Activated CD8-positive, alpha-beta T cell treated with anti-CD3 and anti-CD28 coated beads for 36 hours (primary cell): ENCODE results near the gene XAGE3. TPM values are rescaled to one million over a fixed set of nuclear protein-coding genes. Genes with fewer than 3 reads are reported as not detected.
"Not testable (repeated sequence)": the region's sequence is repeated elsewhere in the genome, so short reads cannot be mapped to it uniquely, and the experiment has no call there.

Source experiments
- ATAC-seq: fragments of 200-7000 bp; cut with Tn5 transposase; one replicate; pipeline ENCODE4 v1.10.0; 2021; ENCODE audit warnings: mild to moderate bottlenecking, moderate library complexity
- CTCF ChIA-PET: fragments of 350-600 bp; sonication (Branson Sonifier 250); formaldehyde crosslinking; loops from one replicate; lab custom pipeline; 2021; ENCODE audit warnings: antibody characterized with exemption; lab: Charles Lee
- POLR2A ChIA-PET: fragments of 350-600 bp; sonication (Branson Sonifier 250); formaldehyde crosslinking; loops from one replicate; lab custom pipeline; 2021; ENCODE audit warnings: antibody characterized with exemption; lab: Charles Lee
- DNase-seq: peaks from one replicate; pipeline ENCODE4 v3.0.0-alpha.2; 2020
- H3K27ac Mint-ChIP-seq: one replicate; pipeline ENCODE4 v1.8.0; 2021; ENCODE audit warnings: mild to moderate bottlenecking, mixed read lengths
- H3K27me3 Mint-ChIP-seq: one replicate; pipeline ENCODE4 v1.8.0; 2021; ENCODE audit warnings: mixed read lengths
- H3K36me3 Mint-ChIP-seq: one replicate; pipeline ENCODE4 v1.8.0; 2021; ENCODE audit warnings: low read depth, mixed read lengths
- H3K4me1 Mint-ChIP-seq: one replicate; pipeline ENCODE4 v1.8.0; 2021; ENCODE audit warnings: low read depth, mixed read lengths
- H3K4me3 Mint-ChIP-seq: one replicate; pipeline ENCODE4 v1.8.0; 2021; ENCODE audit warnings: mild to moderate bottlenecking, moderate library complexity, mixed read lengths
- H3K9me3 Mint-ChIP-seq: one replicate; pipeline ENCODE4 v1.8.0; 2021; ENCODE audit warnings: mixed read lengths
- intact Hi-C: fragments of 100-400 bp; cut with micrococcal nuclease; formaldehyde crosslinking; loops from one replicate; pipeline ENCODE4 v1.10.0; 2022
- total RNA-seq, 2 experiments: library from RNA; stranded (reverse); gene quantifications; one replicate each; pipeline ENCODE4 v1.2.3, GENCODE V29; 2021
- TF ChIP-seq, protein P1 (sequence below): fragments of 200-600 bp; IDR thresholded peaks from one replicate; pipeline ENCODE4 v1.8.0; 2022; ENCODE audit warnings: antibody characterized with exemption, mild to moderate bottlenecking

XAGE3 gene
- not detected for total RNA-seq

GRCh38 chrX:52867610-52868348, at the start of gene XAGE3:
TSS of gene XAGE3 (minus strand) at chrX:52868083. CDS start at chrX:52867133, 950 bp downstream.
- DNase-seq (no peak), ATAC-seq (no peak)
- intact Hi-C loops = no loop called here
- TF ChIP-seq, protein P1, sequence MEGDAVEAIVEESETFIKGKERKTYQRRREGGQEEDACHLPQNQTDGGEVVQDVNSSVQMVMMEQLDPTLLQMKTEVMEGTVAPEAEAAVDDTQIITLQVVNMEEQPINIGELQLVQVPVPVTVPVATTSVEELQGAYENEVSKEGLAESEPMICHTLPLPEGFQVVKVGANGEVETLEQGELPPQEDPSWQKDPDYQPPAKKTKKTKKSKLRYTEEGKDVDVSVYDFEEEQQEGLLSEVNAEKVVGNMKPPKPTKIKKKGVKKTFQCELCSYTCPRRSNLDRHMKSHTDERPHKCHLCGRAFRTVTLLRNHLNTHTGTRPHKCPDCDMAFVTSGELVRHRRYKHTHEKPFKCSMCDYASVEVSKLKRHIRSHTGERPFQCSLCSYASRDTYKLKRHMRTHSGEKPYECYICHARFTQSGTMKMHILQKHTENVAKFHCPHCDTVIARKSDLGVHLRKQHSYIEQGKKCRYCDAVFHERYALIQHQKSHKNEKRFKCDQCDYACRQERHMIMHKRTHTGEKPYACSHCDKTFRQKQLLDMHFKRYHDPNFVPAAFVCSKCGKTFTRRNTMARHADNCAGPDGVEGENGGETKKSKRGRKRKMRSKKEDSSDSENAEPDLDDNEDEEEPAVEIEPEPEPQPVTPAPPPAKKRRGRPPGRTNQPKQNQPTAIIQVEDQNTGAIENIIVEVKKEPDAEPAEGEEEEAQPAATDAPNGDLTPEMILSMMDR = no peak
- ChIA-PET CTCF (no interaction called here), POLR2A (no interaction called here)
- Mint-ChIP-seq H3K9me3 (no peaks in the 10 kb centered on the region), H3K27ac (no peak within 1 kb of the TSS), H3K27me3 (no peaks in the 10 kb centered on the region), H3K36me3 (no peaks in the 10 kb centered on the region), H3K4me1 (no peaks in the 10 kb centered on the region), H3K4me3 (no peak within 1 kb of the TSS)

DNA sequence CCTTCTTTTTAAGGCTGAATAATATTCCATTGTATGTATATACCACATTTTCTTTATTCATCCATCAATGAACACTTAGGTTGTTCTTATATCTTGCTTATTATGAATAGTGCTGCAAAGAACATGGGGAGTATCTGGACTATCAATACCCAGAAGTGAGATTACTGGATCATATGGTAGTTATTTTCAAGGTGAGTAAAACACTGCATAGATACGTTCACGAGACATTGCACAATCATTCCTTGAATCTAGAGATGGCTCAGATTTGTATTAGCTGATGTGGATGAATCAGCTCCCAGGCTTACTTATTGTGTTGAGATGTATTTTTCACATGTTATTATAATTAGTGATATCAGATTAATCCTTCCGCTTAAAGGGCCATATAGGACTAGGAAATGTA, 46.8 kb upstream of the XAGE3 start:
- intact Hi-C loops, H3K9me3 Mint-ChIP-seq, H3K27ac Mint-ChIP-seq, ATAC-seq, H3K4me3 Mint-ChIP-seq, POLR2A ChIA-PET, H3K27me3 Mint-ChIP-seq, CTCF ChIA-PET, DNase-seq, H3K4me1 Mint-ChIP-seq, H3K36me3 Mint-ChIP-seq: not testable (repeated sequence)

- CTCF ChIA-PET, ATAC-seq, H3K36me3 Mint-ChIP-seq, H3K9me3 Mint-ChIP-seq, H3K27me3 Mint-ChIP-seq, H3K4me1 Mint-ChIP-seq, DNase-seq, intact Hi-C loops, POLR2A ChIA-PET, H3K4me3 Mint-ChIP-seq, H3K27ac Mint-ChIP-seq: not testable (repeated sequence)
Observed at GRCh38 chrX:52913681-52914080, 45.8 kb upstream of the XAGE3 start.

DNA sequence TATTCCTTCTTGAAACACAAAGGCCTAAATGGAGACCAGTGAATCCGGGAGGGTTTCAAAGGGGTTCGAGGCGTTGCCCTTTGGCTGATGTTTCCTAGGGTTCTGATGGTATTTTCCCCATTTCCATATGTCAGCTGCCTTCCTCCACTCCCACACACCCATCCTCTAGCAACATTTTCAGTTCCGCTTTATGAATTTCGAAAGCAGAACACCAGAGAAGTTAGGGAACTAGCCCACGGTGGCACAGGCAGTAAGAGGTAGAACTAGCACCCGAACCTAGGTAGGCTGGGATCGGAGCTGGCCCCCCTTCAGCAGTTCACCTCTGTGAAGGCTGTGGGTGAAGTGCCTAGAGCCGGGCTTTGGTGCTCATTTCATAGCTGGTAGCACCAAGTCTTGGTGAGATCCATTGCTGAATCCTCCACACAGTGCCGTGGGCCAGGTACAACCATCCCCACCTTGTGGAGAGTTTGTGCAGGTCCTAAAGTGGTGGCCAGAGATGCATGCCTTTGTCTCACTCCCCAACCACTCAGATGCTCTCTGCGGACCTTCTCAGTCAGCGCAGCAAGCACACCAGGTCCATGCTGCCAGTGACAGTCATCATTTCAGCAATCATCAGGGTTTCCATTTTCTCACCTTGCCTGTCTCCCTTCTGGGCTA, 41.6 kb upstream of the XAGE3 start:
- ATAC-seq, POLR2A ChIA-PET, intact Hi-C loops, H3K27ac Mint-ChIP-seq, CTCF ChIA-PET, H3K4me3 Mint-ChIP-seq, H3K27me3 Mint-ChIP-seq, H3K4me1 Mint-ChIP-seq, H3K36me3 Mint-ChIP-seq, DNase-seq, H3K9me3 Mint-ChIP-seq: not testable (repeated sequence)

GRCh38 chrX:52907900-52908299, 40.0 kb upstream of the XAGE3 start:
- CTCF ChIA-PET, intact Hi-C loops, H3K4me3 Mint-ChIP-seq, H3K9me3 Mint-ChIP-seq, H3K27me3 Mint-ChIP-seq, ATAC-seq, POLR2A ChIA-PET, DNase-seq, H3K4me1 Mint-ChIP-seq, H3K27ac Mint-ChIP-seq, H3K36me3 Mint-ChIP-seq: not testable (repeated sequence)

DNA sequence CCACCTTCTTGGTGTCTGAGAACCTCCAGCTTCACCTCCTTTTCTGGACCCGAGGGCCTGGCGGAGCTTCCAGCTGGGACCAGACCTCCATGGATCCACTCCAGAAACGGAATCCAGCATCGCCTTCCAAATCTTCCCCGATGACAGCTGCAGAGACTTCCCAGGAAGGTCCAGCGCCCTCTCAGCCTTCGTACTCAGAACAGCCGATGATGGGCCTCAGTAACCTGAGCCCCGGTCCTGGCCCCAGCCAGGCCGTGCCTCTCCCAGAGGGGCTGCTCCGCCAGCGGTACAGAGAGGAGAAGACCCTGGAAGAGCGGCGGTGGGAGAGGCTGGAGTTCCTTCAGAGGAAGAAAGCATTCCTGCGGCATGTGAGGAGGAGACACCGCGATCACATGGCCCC, 39.3 kb upstream of the XAGE3 start:
- H3K27me3 Mint-ChIP-seq, ATAC-seq, DNase-seq, H3K36me3 Mint-ChIP-seq, H3K4me1 Mint-ChIP-seq, H3K27ac Mint-ChIP-seq, intact Hi-C loops, H3K9me3 Mint-ChIP-seq, H3K4me3 Mint-ChIP-seq, CTCF ChIA-PET, POLR2A ChIA-PET: not testable (repeated sequence)

DNA sequence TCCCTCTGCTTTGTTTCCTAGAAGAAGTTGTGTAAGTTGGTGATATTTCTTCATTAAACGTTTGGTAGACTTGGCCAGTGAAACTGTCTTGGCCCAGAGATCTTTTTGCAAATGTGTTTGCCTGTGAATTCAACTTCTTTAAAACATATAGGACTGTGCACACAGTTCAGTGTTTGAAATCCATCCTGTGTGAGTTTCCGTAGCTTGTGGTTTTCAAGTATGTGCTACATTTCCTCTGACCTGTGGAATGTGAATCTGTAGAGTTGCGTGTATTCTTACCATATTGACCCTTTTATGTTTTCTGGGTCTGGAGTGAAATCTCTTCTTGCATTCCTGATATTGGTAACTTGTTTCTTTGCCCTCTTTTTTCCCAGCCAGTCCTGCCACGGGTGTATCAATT, 38.2 kb upstream of the XAGE3 start:
- H3K27me3 Mint-ChIP-seq, POLR2A ChIA-PET, H3K4me1 Mint-ChIP-seq, ATAC-seq, H3K9me3 Mint-ChIP-seq, CTCF ChIA-PET, H3K27ac Mint-ChIP-seq, H3K36me3 Mint-ChIP-seq, DNase-seq, H3K4me3 Mint-ChIP-seq, intact Hi-C loops: not testable (repeated sequence)

DNA sequence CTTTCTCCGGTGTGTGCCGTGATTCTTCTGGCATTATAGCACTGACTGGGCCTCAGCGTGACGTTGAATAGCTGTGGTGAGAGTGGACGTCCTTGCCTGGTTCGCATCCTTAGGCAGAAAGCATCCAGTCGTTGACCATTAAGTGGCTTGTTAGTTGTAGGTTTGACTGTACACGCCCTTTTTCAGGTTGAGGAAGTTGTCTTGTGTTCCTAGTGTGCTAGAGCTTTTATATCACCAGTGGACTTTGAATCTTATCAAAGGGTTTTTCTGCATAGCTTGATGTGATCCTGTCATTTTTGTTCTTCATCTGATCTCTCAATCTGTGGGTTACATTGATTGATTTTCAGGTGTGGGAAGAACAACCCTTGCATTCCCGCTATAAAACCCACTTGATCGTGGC, 37.6 kb upstream of the XAGE3 start:
- CTCF ChIA-PET, H3K9me3 Mint-ChIP-seq, H3K27ac Mint-ChIP-seq, H3K36me3 Mint-ChIP-seq, H3K4me3 Mint-ChIP-seq, POLR2A ChIA-PET, H3K27me3 Mint-ChIP-seq, ATAC-seq, DNase-seq, intact Hi-C loops, H3K4me1 Mint-ChIP-seq: not testable (repeated sequence)

DNA sequence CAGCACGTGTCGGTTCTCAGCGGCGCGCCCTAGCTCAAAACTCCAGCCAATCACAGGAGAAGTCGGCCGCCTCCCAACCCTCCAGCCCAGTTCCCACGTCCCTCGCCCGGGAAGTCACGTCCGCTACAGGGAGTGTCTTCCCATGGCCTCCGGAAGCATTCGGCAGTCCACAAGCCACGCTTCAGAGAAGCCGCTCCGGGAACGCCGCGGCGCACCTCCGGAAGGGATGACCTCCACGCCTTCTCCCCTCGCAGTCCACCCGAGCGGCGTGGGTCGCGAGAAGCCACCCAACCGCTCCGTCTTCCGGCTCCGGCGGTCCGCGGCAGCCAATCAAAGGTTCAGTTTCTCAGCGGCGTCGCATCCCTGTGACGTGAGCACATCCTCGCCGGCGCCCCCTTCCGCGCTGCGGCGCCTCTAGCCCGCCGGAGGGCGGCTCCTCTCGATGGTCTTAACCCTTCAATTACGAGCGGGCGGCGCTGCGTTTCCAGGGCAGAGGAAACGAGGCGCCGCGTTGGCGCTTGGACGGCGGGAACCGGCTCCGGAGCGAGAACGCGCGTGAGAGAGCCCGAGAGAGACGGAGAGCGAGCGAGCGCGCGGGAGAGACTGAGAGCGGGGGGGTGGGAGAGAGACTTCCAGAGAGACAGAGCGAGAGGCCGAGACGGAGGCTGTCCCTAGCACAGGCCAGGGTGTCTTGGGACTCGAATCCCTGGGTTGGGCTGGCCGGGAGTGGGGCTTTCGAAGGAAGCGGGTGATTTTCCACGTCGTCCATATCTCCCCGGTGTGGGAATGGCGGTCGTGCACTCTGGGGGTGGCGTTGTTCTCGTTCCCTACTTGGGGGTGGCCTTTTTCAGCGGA, 29.2 kb upstream of the XAGE3 start, which contains the start of gene FAM156B:
Gene FAM156B, plus strand, starts transcription at position 476 of the 855 bp plus-strand sequence. CDS start 9,896 bp downstream, outside the sequence.
- H3K4me1 Mint-ChIP-seq, H3K9me3 Mint-ChIP-seq, H3K27ac Mint-ChIP-seq, H3K27me3 Mint-ChIP-seq, intact Hi-C loops, POLR2A ChIA-PET, H3K4me3 Mint-ChIP-seq, H3K36me3 Mint-ChIP-seq, DNase-seq, CTCF ChIA-PET: not testable (repeated sequence)
- peak; percentile 83 for ATAC-seq

DNA sequence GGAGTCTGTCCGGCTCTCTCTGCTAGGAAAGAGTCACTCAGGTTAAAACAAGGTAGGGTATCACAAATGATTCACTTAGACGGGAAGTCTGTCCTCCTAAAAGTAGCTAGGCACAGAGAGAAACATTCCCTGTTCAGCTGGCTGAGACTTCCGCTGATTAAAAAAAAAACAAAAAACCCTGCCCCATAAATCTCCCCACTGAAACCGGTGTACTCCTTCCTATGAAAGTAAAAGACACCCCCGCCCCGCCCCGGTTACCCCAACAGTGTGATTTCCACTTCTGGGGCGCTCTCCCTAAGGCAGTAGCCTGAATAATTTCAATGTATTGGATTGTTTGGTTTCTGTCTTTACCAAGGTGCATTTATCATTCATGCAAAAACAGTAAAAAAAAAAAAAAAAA, 28.6 kb upstream of the XAGE3 start:
- DNase-seq, intact Hi-C loops, H3K4me1 Mint-ChIP-seq, H3K27ac Mint-ChIP-seq, POLR2A ChIA-PET, H3K9me3 Mint-ChIP-seq, H3K27me3 Mint-ChIP-seq, H3K4me3 Mint-ChIP-seq, H3K36me3 Mint-ChIP-seq, CTCF ChIA-PET: not testable (repeated sequence)
- ATAC-seq = peak; percentile 40
